GM18505 (cell line): Measurements from ENCODE around the gene HDAC1.
"Not testable (repeated sequence)": the region's sequence is repeated elsewhere in the genome, so short reads cannot be mapped to it uniquely, and the experiment has no call there.

Source experiments
- ATAC-seq: cut with Tn5 transposase; IDR thresholded peaks from one replicate; pipeline ENCODE4 v1.9.1; 2021; ENCODE audit not compliant: unreplicated experiment
- POLR2A ChIP-seq: IDR thresholded peaks from 4 replicates; pipeline ENCODE4 v1.6.1; 2011; ENCODE audit warnings: borderline replicate concordance; ENCODE audit not compliant: insufficient read depth, insufficient read length; ENCODE audit errors: extremely low read depth

The HDAC1 gene

GRCh38 chr1:32265846-32266245 lies 26.0 kb upstream of the HDAC1 start:
- ATAC-seq: no peak
- no peak for TF ChIP-seq POLR2A

DNA sequence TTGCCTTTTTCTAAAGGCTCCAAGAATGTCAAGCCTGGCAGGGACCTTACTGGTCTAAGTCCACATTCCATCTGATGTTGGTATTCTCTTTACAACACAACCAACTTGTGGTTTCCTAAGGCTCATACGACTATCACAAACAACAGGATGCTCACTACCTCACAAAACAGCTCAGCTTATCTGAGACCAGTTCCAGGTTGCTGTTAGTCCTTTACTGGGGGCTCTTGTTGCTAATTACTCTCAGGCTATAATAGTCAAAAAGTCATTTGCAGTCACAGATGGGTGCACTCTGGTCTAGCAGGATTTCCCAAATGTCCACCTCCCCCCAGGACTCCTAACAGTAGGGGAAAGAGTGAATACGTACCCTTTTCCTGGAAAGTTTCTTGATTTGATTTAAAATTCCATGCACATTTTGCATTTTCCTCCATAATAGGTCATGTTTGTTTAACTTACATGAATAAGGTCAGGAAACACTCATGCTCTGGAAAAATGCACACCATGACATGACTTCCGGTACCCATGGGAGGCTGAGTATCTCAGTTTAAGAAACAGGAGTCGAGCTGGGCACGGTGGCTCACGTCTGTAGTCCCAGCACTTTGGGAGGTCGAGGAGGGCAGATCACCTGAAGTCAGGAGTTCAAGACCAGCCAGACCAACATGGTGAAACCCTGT lies 24.8 kb upstream of the HDAC1 start:
- no peak for ATAC-seq
- no peak for TF ChIP-seq POLR2A

- ATAC-seq: no peak
- TF ChIP-seq POLR2A: no peak
Measured at GRCh38 chr1:32269744-32270143, 22.1 kb upstream of the HDAC1 start.

GRCh38 chr1:32272557-32273390 lies 19.1 kb upstream of the HDAC1 start:
- no peak for ATAC-seq
- no peak for TF ChIP-seq POLR2A

DNA sequence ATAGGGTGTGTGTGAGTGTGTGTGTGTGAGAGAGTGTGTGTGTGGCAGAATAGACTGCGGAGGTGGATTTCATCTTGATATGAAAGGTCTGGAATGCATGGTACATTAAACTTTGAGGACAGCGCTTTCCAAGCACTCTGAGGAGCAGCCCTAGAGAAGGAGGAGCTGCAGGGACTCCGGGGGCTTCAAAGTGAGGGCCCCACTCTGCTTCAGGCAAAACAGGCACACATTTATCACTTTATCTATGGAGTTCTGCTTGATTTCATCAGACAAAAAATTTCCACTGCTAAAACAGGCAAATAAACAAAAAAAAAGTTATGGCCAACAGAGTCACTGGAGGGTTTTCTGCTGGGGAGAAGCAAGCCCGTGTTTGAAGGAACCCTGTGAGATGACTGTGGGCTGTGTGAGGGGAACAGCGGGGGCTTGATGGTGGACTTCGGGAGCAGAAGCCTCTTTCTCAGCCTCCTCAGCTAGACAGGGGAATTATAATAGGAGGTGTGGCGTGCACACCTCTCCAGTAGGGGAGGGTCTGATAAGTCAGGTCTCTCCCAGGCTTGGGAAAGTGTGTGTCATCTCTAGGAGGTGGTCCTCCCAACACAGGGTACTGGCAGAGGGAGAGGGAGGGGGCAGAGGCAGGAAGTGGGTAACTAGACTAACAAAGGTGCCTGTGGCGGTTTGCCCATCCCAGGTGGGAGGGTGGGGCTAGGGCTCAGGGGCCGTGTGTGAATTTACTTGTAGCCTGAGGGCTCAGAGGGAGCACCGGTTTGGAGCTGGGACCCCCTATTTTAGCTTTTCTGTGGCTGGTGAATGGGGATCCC lies 18.3 kb upstream of the HDAC1 start:
- no peak for TF ChIP-seq POLR2A
- ATAC-seq: no peak

- no peak for ATAC-seq
- TF ChIP-seq POLR2A: no peak
Measured at GRCh38 chr1:32274646-32275340, 17.1 kb upstream of the HDAC1 start.

DNA sequence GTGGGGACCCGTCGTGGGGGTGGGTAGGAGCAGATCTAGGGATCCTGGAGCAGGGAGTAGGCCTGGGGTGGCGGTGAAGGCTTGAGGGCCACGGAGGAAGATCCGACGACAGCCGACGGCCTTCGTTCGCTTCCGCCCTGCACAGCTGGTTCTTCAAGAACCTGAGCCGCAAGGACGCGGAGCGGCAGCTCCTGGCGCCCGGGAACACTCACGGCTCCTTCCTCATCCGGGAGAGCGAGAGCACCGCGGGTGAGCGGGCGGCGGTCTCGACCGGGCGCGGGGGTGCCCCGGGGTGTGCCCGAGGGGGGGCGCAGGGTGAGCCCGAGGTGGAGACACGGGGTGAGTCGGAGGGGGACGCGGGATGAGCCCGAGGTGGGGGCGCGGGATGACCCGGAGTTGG lies 16.5 kb upstream of the HDAC1 start:
- ATAC-seq: no peak
- no peak for TF ChIP-seq POLR2A

DNA sequence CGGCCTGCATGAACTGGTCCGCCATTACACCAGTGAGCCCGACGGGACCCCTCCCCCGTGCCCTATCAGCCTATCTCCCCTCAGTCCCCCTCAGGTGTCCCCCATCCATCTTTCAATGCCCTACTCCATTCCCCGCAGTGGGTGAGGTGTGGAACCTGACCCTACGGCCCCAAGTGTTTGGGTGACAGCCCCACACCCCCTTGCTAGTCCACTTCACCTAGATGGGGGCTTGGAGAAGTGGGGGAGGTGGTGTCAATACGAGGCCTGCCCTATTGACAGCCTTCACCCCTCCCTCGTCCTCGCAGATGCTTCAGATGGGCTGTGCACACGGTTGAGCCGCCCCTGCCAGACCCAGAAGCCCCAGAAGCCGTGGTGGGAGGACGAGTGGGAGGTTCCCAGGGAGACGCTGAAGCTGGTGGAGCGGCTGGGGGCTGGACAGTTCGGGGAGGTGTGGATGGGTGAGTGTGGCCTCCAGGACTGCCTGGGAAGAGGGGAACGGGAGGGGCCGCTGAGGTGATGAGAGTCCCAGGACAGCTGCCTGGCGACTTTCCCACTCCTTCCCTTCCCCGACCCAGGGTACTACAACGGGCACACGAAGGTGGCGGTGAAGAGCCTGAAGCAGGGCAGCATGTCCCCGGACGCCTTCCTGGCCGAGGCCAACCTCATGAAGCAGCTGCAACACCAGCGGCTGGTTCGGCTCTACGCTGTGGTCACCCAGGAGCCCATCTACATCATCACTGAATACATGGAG lies 15.7 kb upstream of the HDAC1 start:
- TF ChIP-seq POLR2A: no peak
- ATAC-seq: no peak

- ATAC-seq: not testable (repeated sequence)
Measured at GRCh38 chr1:32284777-32285176, 7.1 kb upstream of the HDAC1 start.

- no peak for ATAC-seq
- TF ChIP-seq POLR2A: no peak
Measured at GRCh38 chr1:32285658-32286057, 6.2 kb upstream of the HDAC1 start.

- TF ChIP-seq POLR2A: no peak
- ATAC-seq: no peak
Measured at GRCh38 chr1:32286763-32287162, 5.1 kb upstream of the HDAC1 start.

- no peak for ATAC-seq
- TF ChIP-seq POLR2A: no peak
Measured at GRCh38 chr1:32289256-32289655, 2.6 kb upstream of the HDAC1 start.
